Hepatocyte (in vitro differentiated cells): ENCODE measurements around the gene HOMER1. TPM values are rescaled to one million over a fixed set of nuclear protein-coding genes. Genes with fewer than 3 reads are reported as not detected.

Experiments used
- DNase-seq: peaks from one replicate; pipeline ENCODE4 v3.0.0-alpha.2; 2016; ENCODE audit warnings: low spot score
- H2AFZ ChIP-seq: fragments of 200-600 bp; sonication (generic); 2 replicates; pipeline ENCODE4 v1.6.0; 2016; ENCODE audit warnings: antibody characterized with exemption, mild to moderate bottlenecking
- H3K27ac ChIP-seq: fragments of 200-600 bp; sonication (generic); 2 replicates; pipeline ENCODE4 v1.5.1; 2016; ENCODE audit warnings: mild to moderate bottlenecking
- H3K27me3 ChIP-seq: fragments of 200-600 bp; sonication (generic); 2 replicates; pipeline ENCODE4 v1.6.1; 2016
- H3K36me3 ChIP-seq: fragments of 200-600 bp; sonication (generic); replicated peaks from 2 replicates; pipeline ENCODE4 v1.5.1; 2016; ENCODE audit warnings: low read depth; ENCODE audit not compliant: insufficient read depth
- H3K4me1 ChIP-seq: fragments of 200-600 bp; sonication (generic); 2 replicates; pipeline ENCODE4 v1.5.1; 2016; ENCODE audit warnings: mild to moderate bottlenecking, moderate library complexity; ENCODE audit not compliant: insufficient read depth
- H3K4me2 ChIP-seq: fragments of 200-600 bp; sonication (generic); 2 replicates; pipeline ENCODE4 v1.6.0; 2016
- H3K4me3 ChIP-seq: fragments of 200-600 bp; sonication (generic); 2 replicates; pipeline ENCODE4 v1.5.1; 2016; ENCODE audit warnings: mild to moderate bottlenecking
- H3K79me2 ChIP-seq: fragments of 200-600 bp; sonication (generic); 2 replicates; pipeline ENCODE4 v1.6.0; 2017; ENCODE audit warnings: mild to moderate bottlenecking
- H3K9me2 ChIP-seq: fragments of 200-600 bp; sonication (generic); replicated peaks from 2 replicates; pipeline ENCODE4 v1.6.0; 2017; ENCODE audit warnings: mild to moderate bottlenecking; ENCODE audit not compliant: insufficient read depth
- H3K9me3 ChIP-seq: fragments of 200-600 bp; sonication (generic); 2 replicates; pipeline ENCODE4 v1.5.1; 2016; ENCODE audit warnings: low read depth, mild to moderate bottlenecking
- H4K20me1 ChIP-seq: fragments of 200-600 bp; sonication (generic); 2 replicates; pipeline ENCODE4 v1.6.0; 2016; ENCODE audit warnings: mild to moderate bottlenecking; ENCODE audit not compliant: insufficient read depth, poor library complexity, severe bottlenecking
- EZH2 ChIP-seq: fragments of 200-600 bp; sonication (generic); IDR thresholded peaks from 2 replicates; pipeline ENCODE4 v1.6.1; 2016; ENCODE audit warnings: antibody characterized with exemption, mild to moderate bottlenecking, borderline replicate concordance
- EZH2phosphoT487 ChIP-seq: fragments of 200-600 bp; sonication (generic); IDR thresholded peaks from one replicate; pipeline ENCODE4 v1.6.1; 2018; ENCODE audit warnings: antibody characterized with exemption, mild to moderate bottlenecking, low read depth, moderate library complexity; ENCODE audit not compliant: unreplicated experiment, severe bottlenecking
- WGBS: methylation state at CpG from one replicate; pipeline ENCODE4 v1.1.6; 2016; ENCODE audit warnings: low lambda C conversion rate; ENCODE audit errors: missing lambda C conversion rate; 5-methylcytosine and 5-hydroxymethylcytosine counted together
- polyA plus RNA-seq: library from polyadenylated mRNA; unstranded; fragments of >200 nt; fragmentation: Nextera tagmentation; extraction: Ambion mirVana; gene quantifications from 2 replicates; pipeline ENCODE4 v1.2.1, GENCODE V29; 2016
- total RNA-seq: library from RNA; depleted of rRNA; stranded (reverse); fragments of >200 nt; gene quantifications from 2 replicates; pipeline ENCODE4 v1.2.3, GENCODE V29; 2014
- TF ChIP-seq, protein P1 (sequence below): fragments of 200-600 bp; sonication (generic); IDR thresholded peaks from 2 replicates; pipeline ENCODE4 v1.5.1; 2016; ENCODE audit warnings: antibody characterized with exemption, mild to moderate bottlenecking; ENCODE audit not compliant: poor library complexity

The HOMER1 gene, protein sequence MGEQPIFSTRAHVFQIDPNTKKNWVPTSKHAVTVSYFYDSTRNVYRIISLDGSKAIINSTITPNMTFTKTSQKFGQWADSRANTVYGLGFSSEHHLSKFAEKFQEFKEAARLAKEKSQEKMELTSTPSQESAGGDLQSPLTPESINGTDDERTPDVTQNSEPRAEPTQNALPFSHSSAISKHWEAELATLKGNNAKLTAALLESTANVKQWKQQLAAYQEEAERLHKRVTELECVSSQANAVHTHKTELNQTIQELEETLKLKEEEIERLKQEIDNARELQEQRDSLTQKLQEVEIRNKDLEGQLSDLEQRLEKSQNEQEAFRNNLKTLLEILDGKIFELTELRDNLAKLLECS
- total RNA-seq (13.3 and 14.2 TPM in 2 replicates), polyA plus RNA-seq (9.8 and 12.0 TPM in 2 replicates)

DNA sequence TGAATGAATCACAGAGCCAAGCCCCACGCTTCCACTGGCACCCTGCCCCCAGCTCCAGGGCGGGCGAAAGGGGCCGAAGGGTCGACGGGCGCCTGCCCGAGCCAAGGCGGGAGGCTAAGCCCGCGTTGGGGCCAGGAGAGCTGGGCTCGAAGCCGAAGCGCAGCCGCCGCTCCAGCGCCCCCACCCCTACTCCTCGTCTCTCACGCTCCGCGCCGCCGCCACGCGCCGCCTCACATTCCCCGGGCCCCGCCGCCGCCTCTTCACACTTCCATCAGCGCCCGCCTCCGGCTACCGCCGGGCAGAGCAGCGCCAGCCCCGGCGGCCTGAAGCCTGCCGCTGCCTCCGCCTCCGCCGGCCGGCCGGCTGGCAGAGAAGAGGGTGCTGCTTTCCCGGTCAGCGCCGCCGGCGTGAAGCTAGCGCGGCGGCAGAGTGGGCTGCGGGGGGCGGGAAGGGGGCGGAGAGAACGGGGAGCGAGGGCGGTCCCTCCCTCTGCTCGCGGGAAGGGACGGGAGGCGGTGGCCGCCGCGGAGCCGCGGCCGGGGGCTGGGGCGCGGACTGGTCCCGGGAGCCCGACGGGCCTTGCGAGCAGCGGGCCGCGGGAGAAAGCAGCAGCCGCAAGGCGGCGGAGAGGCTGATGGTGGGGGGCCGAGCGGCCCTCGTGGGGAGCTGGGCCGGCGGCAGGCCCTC, at the start of gene HOMER1:
Gene HOMER1 (minus strand): TSS at position 431 of the 687 bp plus-strand sequence. CDS start 1,360 bp downstream, outside the sequence.
- H3K4me2 ChIP-seq = peak within 1 kb of the TSS; percentile 90
- H3K36me3 ChIP-seq = no peaks in the 10 kb centered on the region
- no peaks in the 10 kb centered on the region for H3K9me3 ChIP-seq
- H3K4me1 ChIP-seq = peaks cover 15% of the 10 kb centered on the region
- H2AFZ ChIP-seq = peak within 1 kb of the TSS; percentile 59
- peak within 1 kb of the TSS; percentile 79 for H3K4me3 ChIP-seq
- H4K20me1 ChIP-seq = no peaks in the 10 kb centered on the region
- WGBS = under 1% methylated on average over 45 of the region's 85 CpGs
- peak within 1 kb of the TSS; percentile 99 for H3K27ac ChIP-seq
- H3K27me3 ChIP-seq = no peaks in the 10 kb centered on the region
- DNase-seq = peak; percentile 91
- peaks cover 40% of the 10 kb centered on the region for H3K79me2 ChIP-seq
- no peaks in the 10 kb centered on the region for H3K9me2 ChIP-seq
- TF ChIP-seq, protein P1, sequence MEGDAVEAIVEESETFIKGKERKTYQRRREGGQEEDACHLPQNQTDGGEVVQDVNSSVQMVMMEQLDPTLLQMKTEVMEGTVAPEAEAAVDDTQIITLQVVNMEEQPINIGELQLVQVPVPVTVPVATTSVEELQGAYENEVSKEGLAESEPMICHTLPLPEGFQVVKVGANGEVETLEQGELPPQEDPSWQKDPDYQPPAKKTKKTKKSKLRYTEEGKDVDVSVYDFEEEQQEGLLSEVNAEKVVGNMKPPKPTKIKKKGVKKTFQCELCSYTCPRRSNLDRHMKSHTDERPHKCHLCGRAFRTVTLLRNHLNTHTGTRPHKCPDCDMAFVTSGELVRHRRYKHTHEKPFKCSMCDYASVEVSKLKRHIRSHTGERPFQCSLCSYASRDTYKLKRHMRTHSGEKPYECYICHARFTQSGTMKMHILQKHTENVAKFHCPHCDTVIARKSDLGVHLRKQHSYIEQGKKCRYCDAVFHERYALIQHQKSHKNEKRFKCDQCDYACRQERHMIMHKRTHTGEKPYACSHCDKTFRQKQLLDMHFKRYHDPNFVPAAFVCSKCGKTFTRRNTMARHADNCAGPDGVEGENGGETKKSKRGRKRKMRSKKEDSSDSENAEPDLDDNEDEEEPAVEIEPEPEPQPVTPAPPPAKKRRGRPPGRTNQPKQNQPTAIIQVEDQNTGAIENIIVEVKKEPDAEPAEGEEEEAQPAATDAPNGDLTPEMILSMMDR = no peak
- TF ChIP-seq EZH2 (no peak), EZH2phosphoT487 (no peak)

DNA sequence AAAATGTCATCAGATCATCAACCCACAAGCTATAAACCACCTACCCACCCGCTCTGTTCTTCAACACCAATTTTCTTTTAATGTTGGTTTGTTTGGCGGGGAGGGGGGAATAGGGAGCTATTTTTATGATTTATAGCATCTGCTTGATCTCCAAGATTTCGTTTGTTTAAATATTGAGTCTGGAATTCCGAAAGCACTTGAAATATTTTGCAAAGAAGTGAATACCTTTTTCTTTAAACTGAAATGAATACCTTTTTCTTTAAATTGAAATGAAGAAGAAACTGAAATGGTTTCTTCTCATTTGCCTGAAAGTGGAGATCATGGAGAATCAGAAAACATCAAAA, 49.3 kb upstream of the HOMER1 start:
- no peak overlapping the region for H3K4me3 ChIP-seq
- no peaks in the 10 kb centered on the region for H3K79me2 ChIP-seq
- TF ChIP-seq EZH2phosphoT487 (no peak), EZH2 (no peak)
- TF ChIP-seq, protein P1 = no peak
- 50% methylated on average over 4 of the region's 4 CpGs for WGBS
- H3K27ac ChIP-seq = no peak overlapping the region
- H3K9me3 ChIP-seq = no peaks in the 10 kb centered on the region
- H2AFZ ChIP-seq = no peak overlapping the region
- H4K20me1 ChIP-seq = no peaks in the 10 kb centered on the region
- no peaks in the 10 kb centered on the region for H3K4me1 ChIP-seq
- no peak overlapping the region for H3K4me2 ChIP-seq
- no peak for DNase-seq
- H3K36me3 ChIP-seq = no peaks in the 10 kb centered on the region
- peaks cover 5% of the 10 kb centered on the region for H3K27me3 ChIP-seq
- H3K9me2 ChIP-seq = no peaks in the 10 kb centered on the region

DNA sequence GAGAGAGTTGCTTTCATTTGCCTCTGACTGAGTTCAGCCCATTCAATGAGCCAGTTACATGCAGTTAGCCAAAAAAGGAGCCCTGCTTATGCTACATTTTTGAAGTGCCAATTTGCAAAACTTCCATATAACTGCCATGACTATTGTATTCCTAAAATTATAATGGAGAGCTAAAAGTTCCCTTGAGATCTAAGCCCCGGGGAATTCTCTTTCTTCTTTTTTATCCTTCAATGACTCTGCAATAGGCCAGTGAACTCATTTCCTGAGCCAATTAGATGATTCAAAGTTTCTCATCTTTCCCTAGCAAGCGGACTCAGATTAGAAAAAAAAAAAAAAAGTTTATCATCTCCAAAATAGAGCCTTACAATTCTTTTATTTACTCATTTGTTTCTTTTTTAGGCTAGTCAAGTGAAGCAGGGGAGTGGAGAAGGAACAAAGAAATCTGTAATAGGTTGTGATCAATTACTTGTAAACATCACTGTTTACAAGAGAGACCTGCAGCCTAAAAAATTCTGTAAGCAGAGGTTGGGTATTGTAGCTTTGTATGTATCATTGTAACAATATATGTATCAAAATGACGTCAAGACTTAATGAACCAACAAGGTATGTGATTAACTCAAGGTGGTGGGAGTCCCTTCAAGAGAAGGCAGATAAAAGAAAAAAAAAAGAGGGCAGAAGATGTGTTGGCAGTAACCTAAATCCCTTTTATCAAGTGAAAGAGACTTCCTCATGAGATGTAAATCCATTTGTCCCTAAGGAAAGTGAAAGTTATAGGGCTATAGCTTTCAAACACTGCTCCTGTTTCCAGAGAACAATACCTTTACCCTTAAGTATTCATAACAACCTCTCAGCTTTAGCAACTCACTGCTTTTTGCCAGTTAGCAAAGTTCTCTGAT, 48.7 kb upstream of the HOMER1 start:
- no peaks in the 10 kb centered on the region for H3K9me2 ChIP-seq
- no peaks in the 10 kb centered on the region for H3K79me2 ChIP-seq
- H2AFZ ChIP-seq = no peak overlapping the region
- TF ChIP-seq, protein P1 = no peak
- no peak for TF ChIP-seq EZH2
- no peak for TF ChIP-seq EZH2phosphoT487
- DNase-seq = no peak
- H3K27ac ChIP-seq = no peak overlapping the region
- H4K20me1 ChIP-seq = no peaks in the 10 kb centered on the region
- H3K9me3 ChIP-seq = no peaks in the 10 kb centered on the region
- peaks cover 5% of the 10 kb centered on the region for H3K27me3 ChIP-seq
- 44% methylated on average over 3 of the region's 3 CpGs for WGBS
- no peak overlapping the region for H3K4me2 ChIP-seq
- H3K36me3 ChIP-seq = no peaks in the 10 kb centered on the region
- H3K4me1 ChIP-seq = no peaks in the 10 kb centered on the region
- H3K4me3 ChIP-seq = no peak overlapping the region
